HG03045 (cell line): ENCODE measurements around the gene HLA-A.
"Not testable (repeated sequence)": the region's sequence is repeated elsewhere in the genome, so short reads cannot be mapped to it uniquely, and the experiment has no call there.

Experiments used
- ATAC-seq: cut with Tn5 transposase; IDR thresholded peaks from one replicate; pipeline ENCODE4 v1.9.1; 2021; ENCODE audit warnings: mild to moderate bottlenecking, moderate library complexity; ENCODE audit not compliant: unreplicated experiment

Gene HLA-A

DNA sequence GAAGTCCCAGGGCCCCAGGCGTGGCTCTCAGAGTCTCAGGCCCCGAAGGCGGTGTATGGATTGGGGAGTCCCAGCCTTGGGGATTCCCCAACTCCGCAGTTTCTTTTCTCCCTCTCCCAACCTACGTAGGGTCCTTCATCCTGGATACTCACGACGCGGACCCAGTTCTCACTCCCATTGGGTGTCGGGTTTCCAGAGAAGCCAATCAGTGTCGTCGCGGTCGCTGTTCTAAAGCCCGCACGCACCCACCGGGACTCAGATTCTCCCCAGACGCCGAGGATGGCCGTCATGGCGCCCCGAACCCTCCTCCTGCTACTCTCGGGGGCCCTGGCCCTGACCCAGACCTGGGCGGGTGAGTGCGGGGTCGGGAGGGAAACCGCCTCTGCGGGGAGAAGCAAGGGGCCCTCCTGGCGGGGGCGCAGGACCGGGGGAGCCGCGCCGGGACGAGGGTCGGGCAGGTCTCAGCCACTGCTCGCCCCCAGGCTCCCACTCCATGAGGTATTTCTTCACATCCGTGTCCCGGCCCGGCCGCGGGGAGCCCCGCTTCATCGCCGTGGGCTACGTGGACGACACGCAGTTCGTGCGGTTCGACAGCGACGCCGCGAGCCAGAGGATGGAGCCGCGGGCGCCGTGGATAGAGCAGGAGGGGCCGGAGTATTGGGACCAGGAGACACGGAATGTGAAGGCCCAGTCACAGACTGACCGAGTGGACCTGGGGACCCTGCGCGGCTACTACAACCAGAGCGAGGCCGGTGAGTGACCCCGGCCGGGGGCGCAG lies at the start of gene HLA-A:
HLA-A (plus strand) TSS at position 258 of the 778 bp plus-strand sequence; CDS start at position 280, 22 bp downstream.
- ATAC-seq = peak; percentile 89

GRCh38 chr6:29892696-29893095 lies 49.6 kb upstream of the HLA-A start:
- no peak for ATAC-seq

GRCh38 chr6:29899281-29899680 lies 43.1 kb upstream of the HLA-A start:
- ATAC-seq = no peak

- ATAC-seq = no peak
Measured at GRCh38 chr6:29905286-29905685, 37.0 kb upstream of the HLA-A start.

- no peak for ATAC-seq
Measured at GRCh38 chr6:29907637-29908340, 34.5 kb upstream of the HLA-A start.

DNA sequence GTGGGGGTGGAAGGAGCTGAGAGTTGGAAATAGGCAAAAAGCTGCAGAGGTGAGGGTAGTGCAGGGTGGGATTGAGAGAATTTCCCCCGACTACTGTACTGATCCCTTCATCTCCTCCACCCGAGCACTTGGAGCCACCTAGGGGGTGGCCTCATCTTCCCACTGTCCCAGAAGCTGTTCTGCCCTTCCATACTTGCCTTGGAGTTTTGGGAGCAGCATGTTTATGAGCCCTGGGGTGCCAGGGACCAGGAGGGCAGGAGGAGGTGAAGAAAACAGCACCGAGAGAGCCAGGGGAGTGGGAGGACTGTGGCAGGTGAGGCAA lies 34.0 kb upstream of the HLA-A start:
- no peak for ATAC-seq

- no peak for ATAC-seq
Measured at GRCh38 chr6:29908710-29909109, 33.6 kb upstream of the HLA-A start.

DNA sequence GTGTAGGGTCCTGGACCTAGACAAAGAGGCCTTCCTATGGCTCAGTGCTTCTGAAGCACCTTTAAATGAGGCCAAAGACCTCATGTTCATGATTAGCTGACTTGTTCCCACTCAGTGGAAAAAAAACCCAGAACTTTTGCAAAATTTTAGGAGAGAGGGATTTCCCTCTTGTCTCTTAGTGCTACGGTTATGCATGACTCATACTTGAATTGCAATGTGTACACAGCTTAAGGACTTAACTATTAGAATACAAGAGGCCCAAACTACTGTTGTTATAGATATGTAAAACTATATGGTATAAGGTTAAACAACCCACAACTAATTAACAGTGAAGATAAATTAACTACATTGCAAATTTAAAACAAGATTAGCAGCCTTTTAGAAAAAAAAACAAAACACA lies 32.3 kb upstream of the HLA-A start:
- ATAC-seq = no peak

DNA sequence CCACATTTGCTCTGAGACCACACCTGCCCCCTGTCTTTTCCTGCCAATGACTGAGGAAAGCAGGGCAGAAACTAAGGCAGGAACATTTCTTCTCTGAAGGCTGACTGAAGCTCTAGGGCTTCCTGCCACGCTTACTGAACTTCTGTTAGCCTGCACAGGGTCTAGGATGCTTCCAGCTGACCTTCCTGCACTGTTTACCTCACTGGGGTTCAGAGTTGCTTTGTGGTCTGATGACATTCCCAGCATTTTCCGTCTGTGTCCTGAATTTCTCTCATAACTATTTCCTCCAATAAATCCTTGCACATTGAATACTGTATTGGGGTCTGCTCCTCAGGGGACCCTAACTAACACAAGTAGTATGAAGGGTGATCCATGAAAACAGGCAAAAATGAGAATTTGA lies 29.5 kb upstream of the HLA-A start:
- ATAC-seq = no peak

DNA sequence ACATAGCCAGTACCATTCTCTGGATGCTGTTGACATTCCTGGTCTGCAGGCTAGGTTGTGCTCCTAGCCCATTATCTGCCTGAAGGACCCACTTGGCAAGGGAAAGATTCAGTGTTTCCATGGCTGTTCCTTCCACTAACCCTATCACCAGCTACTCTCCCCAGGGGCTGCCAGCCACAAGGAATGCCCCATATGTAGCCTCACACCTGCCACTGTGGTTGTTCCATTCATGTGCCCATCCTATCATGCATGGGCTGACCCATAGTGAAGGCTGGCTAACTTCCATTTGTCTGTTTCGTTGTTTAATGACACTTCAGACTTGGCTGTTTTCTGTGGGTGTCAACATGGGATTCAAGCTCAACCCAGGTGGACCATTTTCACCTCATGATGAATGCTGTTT lies 25.6 kb upstream of the HLA-A start:
- no peak for ATAC-seq

- no peak for ATAC-seq
Measured at GRCh38 chr6:29917857-29918256, 24.5 kb upstream of the HLA-A start.

DNA sequence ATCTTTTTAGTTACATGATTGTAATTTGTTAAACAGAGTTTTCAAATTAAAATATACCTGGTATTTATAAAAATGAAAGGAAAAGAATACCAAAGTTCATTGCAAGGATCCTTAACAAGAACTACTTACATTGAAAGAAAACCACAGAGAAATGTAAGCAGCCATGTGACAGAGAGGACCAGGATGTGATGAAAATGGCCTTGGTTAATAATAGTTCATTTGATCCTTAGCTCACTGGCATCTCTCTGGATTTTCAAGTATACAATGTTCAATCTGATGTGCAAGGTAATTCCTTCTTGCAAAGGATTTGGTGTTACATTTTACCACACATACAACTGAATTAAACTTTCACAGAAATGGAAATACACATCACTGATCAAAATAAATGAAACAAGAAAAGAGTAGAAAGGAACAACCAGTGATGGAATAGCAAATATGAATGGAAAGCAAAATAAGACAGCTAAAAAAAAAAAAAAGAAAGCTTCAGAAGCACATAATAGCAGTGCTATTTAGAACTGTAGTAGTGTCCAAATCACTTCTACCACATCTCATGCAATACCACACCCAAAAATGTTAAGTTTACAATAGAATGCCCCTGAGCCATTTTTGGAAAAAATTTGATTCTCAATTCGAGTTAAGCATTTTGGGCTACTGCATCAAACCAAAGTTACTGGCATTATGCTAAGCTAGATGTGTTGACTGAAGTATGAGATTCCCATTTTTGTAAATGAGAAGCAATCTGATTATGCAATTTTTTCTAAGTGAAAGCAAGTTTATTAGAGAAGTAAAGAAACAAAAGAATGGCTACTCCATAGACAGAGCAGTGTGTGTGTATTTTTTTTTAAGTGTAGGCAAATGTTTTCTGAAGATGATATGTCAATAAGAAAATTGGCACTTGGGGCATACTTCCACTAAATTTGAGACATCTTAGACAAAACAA lies 22.6 kb upstream of the HLA-A start:
- no peak for ATAC-seq

- no peak for ATAC-seq
Measured at GRCh38 chr6:29924287-29924686, 18.0 kb upstream of the HLA-A start.

- no peak for ATAC-seq
Measured at GRCh38 chr6:29924731-29925130, 17.6 kb upstream of the HLA-A start.

GRCh38 chr6:29925321-29925720 lies 17.0 kb upstream of the HLA-A start:
- ATAC-seq = no peak

DNA sequence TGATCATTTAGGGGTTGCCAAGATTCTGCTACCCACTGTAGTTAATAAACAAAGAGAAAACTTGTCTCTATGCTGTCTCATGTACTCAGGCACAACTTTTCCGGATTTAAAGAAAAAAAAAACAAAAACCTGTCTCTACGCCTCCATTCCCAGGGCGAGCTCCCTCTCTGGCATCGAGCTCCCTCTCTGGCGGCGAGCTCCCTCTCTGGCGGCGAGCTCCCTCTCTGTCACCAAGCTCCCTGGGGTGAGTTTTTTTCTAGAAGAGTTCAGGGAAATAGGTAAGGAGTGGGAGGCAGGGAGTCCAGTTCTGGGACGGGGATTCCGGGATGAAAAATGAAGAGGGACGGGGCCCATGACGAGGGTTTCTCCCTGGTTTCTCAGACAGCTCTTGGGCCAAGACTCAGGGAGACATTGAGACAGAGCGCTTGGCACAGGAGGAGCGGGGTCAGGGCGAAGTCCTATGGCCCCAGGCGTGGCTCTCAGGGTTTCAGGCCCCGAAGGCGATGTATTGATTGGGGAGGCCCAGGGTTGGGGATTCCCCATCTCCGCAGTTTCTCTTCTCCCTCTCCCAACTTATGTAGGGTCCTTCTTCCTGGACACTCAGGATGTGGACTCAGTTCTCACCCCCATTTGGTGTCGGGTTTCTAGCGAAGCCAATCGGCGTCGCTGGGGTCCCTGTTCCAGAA lies 16.5 kb upstream of the HLA-A start:
- peak; percentile 9 for ATAC-seq

DNA sequence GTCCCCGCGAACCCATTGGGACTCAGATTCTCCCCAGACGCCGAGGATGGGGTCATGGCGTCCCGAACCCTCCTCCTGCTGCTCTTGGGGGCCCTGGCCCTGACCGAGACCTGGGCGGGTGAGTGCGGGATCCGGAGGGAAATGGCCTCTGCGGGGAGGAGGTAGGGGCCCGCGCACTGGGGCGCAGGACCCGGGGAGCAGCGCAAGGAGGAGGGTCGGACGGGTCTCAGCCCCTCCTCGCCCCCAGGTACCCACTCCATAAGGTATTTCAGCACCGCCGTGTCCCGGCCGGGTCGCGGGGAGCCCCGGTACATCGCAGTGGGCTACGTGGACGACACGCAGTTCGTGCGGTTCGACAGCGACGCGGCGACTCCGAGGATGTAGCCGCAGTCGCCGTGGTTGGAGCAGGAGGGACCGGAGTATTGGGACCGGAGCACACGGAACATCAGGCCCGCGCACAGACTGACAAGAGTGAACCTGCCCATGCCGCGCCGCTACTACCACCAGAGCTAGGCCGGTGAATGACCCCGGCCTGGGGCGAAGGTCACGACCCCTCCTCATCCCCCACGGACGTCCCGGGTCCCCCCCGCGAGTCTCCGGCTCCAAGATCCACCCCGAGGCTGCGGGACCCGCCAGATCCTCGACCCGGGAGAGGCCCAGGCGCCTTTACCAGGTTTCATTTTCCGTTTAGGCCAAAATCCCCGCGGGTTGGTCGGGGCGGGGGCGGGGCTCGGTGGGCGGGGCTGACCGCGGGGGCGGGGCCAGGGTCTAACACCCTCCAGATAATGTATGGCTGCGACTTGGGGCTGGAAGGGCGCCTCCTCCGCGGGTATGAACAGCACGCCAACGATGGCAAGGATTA lies 15.7 kb upstream of the HLA-A start:
- peak; percentile 71 for ATAC-seq

DNA sequence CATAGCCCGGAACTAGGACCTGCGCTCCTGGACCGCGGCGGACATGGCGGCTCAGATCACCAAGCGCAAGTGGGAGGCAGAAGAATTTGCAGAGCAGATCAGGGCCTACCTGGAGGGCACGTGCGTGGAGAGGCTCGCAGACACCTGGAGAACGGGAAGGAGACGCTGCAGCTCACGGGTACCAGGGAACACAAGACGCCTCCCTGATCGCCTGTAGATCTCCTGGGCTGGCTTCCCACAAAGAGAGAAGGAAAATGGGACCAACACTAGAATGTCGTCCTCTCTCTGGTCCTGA lies 15.1 kb upstream of the HLA-A start:
- ATAC-seq = no peak

DNA sequence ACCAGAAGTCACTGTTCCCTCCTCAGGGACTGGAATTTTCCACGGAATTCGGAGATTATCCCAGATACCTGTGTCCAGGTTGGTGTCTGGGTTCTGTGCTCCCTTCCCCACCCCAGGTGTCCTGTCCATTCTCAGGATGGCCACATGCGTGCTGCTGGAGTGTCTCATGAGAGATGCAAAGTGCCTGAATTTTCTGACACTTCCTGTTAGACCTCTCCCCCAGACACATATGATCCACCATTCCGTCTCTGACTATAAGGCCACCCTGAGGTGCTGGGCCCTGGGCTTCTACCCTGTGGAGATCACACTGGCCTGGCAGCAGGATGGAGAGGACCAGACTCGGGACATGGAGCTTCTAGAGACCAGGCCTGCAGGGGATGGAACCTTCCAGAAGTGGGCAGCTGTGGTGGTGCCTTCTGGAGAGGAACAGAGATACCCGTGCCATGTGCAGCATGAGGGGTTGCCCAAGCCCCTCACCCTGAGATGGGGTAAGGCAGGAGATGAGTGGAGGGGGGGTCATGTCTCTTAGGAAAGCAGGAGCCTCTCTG lies 14.4 kb upstream of the HLA-A start:
- no peak for ATAC-seq

DNA sequence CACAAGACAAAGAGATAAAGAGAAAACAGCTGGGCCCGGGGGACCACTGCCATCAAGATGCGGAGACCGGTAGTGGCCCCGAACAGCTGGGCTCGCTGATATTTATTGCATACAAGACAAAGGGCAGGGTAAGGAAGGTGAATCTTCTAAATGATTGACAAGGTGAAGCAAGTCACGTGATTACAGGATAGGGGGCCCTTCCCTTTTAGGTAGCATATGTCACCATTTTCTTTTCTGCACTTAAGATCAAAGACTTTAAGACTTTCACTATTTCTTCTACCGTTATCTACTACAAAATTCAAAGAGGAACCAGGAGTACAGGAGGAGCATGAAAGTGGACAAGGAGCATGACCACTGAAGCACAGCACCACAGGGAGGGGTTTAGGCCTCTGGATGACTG lies 12.3 kb upstream of the HLA-A start:
- not testable (repeated sequence) for ATAC-seq
